H1 (cell line): ENCODE results near the gene CDH1. TPM values are rescaled to one million over a fixed set of nuclear protein-coding genes. Genes with fewer than 3 reads are reported as not detected.

Experiments
- CTCF ChIA-PET: fragments of 300-600 bp; sonication (Branson Sonifier 250); formaldehyde crosslinking; loops from one replicate; lab custom pipeline; 2021; ENCODE audit not compliant: partially characterized antibody; lab: Charles Lee
- POLR2A ChIA-PET: fragments of 300-600 bp; sonication (Branson Sonifier 250); formaldehyde crosslinking; loops from one replicate; lab custom pipeline; 2021; ENCODE audit warnings: inconsistent platforms; ENCODE audit not compliant: partially characterized antibody; lab: Charles Lee
- DNase-seq, 2 experiments: peaks; one replicate each; pipeline versions ENCODE4 v3.0.0 to v3.0.0-alpha.2; 2010 to 2022; ENCODE audit warnings: low spot score in 2 of 2, low read depth in 1 of 2, mixed read lengths in 1 of 2
- FAIRE-seq: peaks from 2 replicates; lab custom pipeline; 2011; peaks lifted over from hg19 to GRCh38; lab: Jason Lieb, UNC
- H2AFZ ChIP-seq: 2 replicates; pipeline ENCODE4 v1.8.1; 2012; ENCODE audit warnings: low read length, inconsistent platforms
- H2AK5ac ChIP-seq: 2 replicates; pipeline ENCODE4 v1.6.1; 2013; ENCODE audit warnings: low read depth, low read length
- H2BK120ac ChIP-seq: replicated peaks from 2 replicates; pipeline ENCODE3; 2013; ENCODE audit warnings: low read depth, low read length, inconsistent platforms
- H2BK12ac ChIP-seq: 2 replicates; pipeline ENCODE4 v1.6.1; 2013; ENCODE audit warnings: low read depth, low read length
- H2BK15ac ChIP-seq: 2 replicates; pipeline ENCODE4 v1.6.1; 2013; ENCODE audit warnings: low read length
- H2BK20ac ChIP-seq: 2 replicates; pipeline ENCODE4 v1.6.1; 2013; ENCODE audit warnings: low read length
- H2BK5ac ChIP-seq: 2 replicates; pipeline ENCODE4 v1.6.1; 2013; ENCODE audit warnings: low read depth, low read length
- H3K14ac ChIP-seq: 2 replicates; pipeline ENCODE4 v1.6.1; 2013; ENCODE audit warnings: inconsistent platforms; ENCODE audit not compliant: insufficient read length
- H3K18ac ChIP-seq: 2 replicates; pipeline ENCODE4 v1.6.1; 2013; ENCODE audit warnings: low read length; ENCODE audit errors: extremely low read depth
- H3K23ac ChIP-seq: 2 replicates; pipeline ENCODE4 v1.6.1; 2013; ENCODE audit warnings: inconsistent platforms; ENCODE audit not compliant: insufficient read length
- H3K23me2 ChIP-seq: 2 replicates; pipeline ENCODE4 v1.6.1; 2013; ENCODE audit warnings: low read depth, low read length
- H3K27ac ChIP-seq: 2 replicates; pipeline ENCODE4 v1.6.1; 2011; ENCODE audit warnings: low read depth, low read length, inconsistent platforms
- H3K27me3 ChIP-seq, 4 experiments: replicated peaks in 1 of 4; 1 replicate in 1 of 4; 2 replicates in 3 of 4; pipeline versions ENCODE4 v1.6.1 to v1.8.1; 2011 to 2013; ENCODE audit warnings: low read length in 3 of 4, mild to moderate bottlenecking in 3 of 4, inconsistent platforms in 2 of 4, mixed read lengths in 2 of 4, moderate library complexity in 1 of 4; ENCODE audit not compliant: control insufficient read depth in 3 of 4, insufficient read depth in 3 of 4; ENCODE audit errors: extremely low read depth in 1 of 4
- H3K36me3 ChIP-seq, 4 experiments: 2 replicates each; pipeline versions ENCODE4 v1.6.1 to v1.8.1; 2011 to 2013; ENCODE audit warnings: mild to moderate bottlenecking in 4 of 4, low read length in 3 of 4, moderate library complexity in 2 of 4, control low read depth in 1 of 4, inconsistent platforms in 1 of 4; ENCODE audit not compliant: insufficient read depth in 4 of 4, control insufficient read depth in 2 of 4
- H3K4ac ChIP-seq: replicated peaks from 2 replicates; pipeline ENCODE3; 2013; ENCODE audit warnings: low read length, low read depth, mixed read lengths, inconsistent platforms; ENCODE audit not compliant: insufficient read length
- H3K4me1 ChIP-seq, 4 experiments: replicated peaks in 1 of 4; 1 replicate in 1 of 4; 2 replicates in 3 of 4; pipeline versions ENCODE4 v1.6.1 to v1.8.1; 2011 to 2013; ENCODE audit warnings: low read length in 3 of 4, inconsistent platforms in 2 of 4, mixed read lengths in 1 of 4; ENCODE audit not compliant: insufficient read depth in 4 of 4, control insufficient read depth in 3 of 4
- H3K4me2 ChIP-seq, 2 experiments: 2 replicates each; pipeline versions ENCODE4 v1.6.1 to v1.8.1; 2011 to 2013; ENCODE audit warnings: low read depth in 2 of 2, low read length in 2 of 2, control low read depth in 1 of 2, inconsistent platforms in 1 of 2, mild to moderate bottlenecking in 1 of 2; ENCODE audit not compliant: insufficient read depth in 1 of 2
- H3K4me3 ChIP-seq, 4 experiments: fragments of 200-600, 300-600 bp in 1 of 4; sonication (generic), shearing (Covaris generic), sonication (Bioruptor Twin) in 1 of 4; 2 replicates each; pipeline versions ENCODE4 v1.5.1 to v1.8.1; 2011 to 2016; ENCODE audit warnings: low read length in 4 of 4, low read depth in 3 of 4, control low read depth in 2 of 4, inconsistent platforms in 2 of 4, mild to moderate bottlenecking in 2 of 4, mixed read lengths in 1 of 4, moderate library complexity in 1 of 4; ENCODE audit not compliant: insufficient read depth in 2 of 4; ENCODE audit errors: extremely low read depth in 1 of 4
- H3K56ac ChIP-seq: replicated peaks from 2 replicates; pipeline ENCODE3; 2013; ENCODE audit warnings: low read depth, mild to moderate bottlenecking, mixed read lengths, low read length, inconsistent platforms; ENCODE audit not compliant: insufficient read length
- H3K79me1 ChIP-seq: 2 replicates; pipeline ENCODE4 v1.6.1; 2013; ENCODE audit warnings: low read depth, low read length, control low read depth
- H3K79me2 ChIP-seq, 2 experiments: 2 replicates each; pipeline versions ENCODE4 v1.6.1 to v1.8.1; 2012 to 2013; ENCODE audit warnings: low read length in 2 of 2, mild to moderate bottlenecking in 2 of 2, inconsistent platforms in 1 of 2; ENCODE audit not compliant: insufficient read depth in 2 of 2, control insufficient read depth in 1 of 2
- H3K9ac ChIP-seq, 4 experiments: replicated peaks in 1 of 4; 1 replicate in 1 of 4; 2 replicates in 3 of 4; pipeline versions ENCODE4 v1.6.1 to v1.8.1; 2011 to 2013; ENCODE audit warnings: low read depth in 3 of 4, low read length in 3 of 4, control low read depth in 2 of 4, mild to moderate bottlenecking in 2 of 4, moderate library complexity in 2 of 4, inconsistent platforms in 1 of 4; ENCODE audit errors: extremely low read depth in 1 of 4
- H3K9me3 ChIP-seq, 2 experiments: 2 replicates each; pipeline versions ENCODE4 v1.6.1 to v1.8.1; 2012 to 2013; ENCODE audit warnings: mild to moderate bottlenecking in 2 of 2, moderate library complexity in 2 of 2, control low read depth in 1 of 2, inconsistent platforms in 1 of 2, low read depth in 1 of 2, low read length in 1 of 2, mixed read lengths in 1 of 2; ENCODE audit not compliant: insufficient read depth in 2 of 2
- H4K20me1 ChIP-seq, 2 experiments: replicated peaks in 1 of 2; 2 replicates each; pipeline versions ENCODE3 to v1.8.1; 2011 to 2013; ENCODE audit warnings: inconsistent platforms in 2 of 2, low read length in 2 of 2, mild to moderate bottlenecking in 1 of 2; ENCODE audit not compliant: insufficient read depth in 2 of 2, control insufficient read depth in 1 of 2
- H4K5ac ChIP-seq: 2 replicates; pipeline ENCODE4 v1.6.1; 2013; ENCODE audit warnings: low read length, low read depth, mixed read lengths, inconsistent platforms; ENCODE audit not compliant: insufficient read length
- H4K8ac ChIP-seq: 2 replicates; pipeline ENCODE4 v1.8.0; 2013; ENCODE audit warnings: mild to moderate bottlenecking, moderate library complexity, low read length, inconsistent platforms; ENCODE audit not compliant: insufficient read depth; ENCODE audit errors: extremely low read depth
- H4K91ac ChIP-seq: replicated peaks from 2 replicates; pipeline ENCODE3; 2013; ENCODE audit warnings: low read length, mixed read lengths, inconsistent platforms; ENCODE audit not compliant: insufficient read length
- CEBPB ChIP-seq: IDR thresholded peaks from 2 replicates; pipeline ENCODE4 v1.6.1; 2012; ENCODE audit warnings: low read depth, low read length
- JUN ChIP-seq: IDR thresholded peaks from 2 replicates; pipeline ENCODE4 v1.6.1; 2011; ENCODE audit warnings: low read depth, mild to moderate bottlenecking, improper control_type of control experiment, low read length
- RXRA ChIP-seq: IDR thresholded peaks from 2 replicates; pipeline ENCODE4 v1.6.1; 2011; ENCODE audit warnings: low read depth, mild to moderate bottlenecking, low read length, moderate library complexity; ENCODE audit not compliant: insufficient read depth
- SAP30 ChIP-seq: fragments of 300-600 bp; sonication (generic); IDR thresholded peaks from 2 replicates; pipeline ENCODE4 v1.7.1; 2012; ENCODE audit warnings: low read length, moderate library complexity, mild to moderate bottlenecking, inconsistent platforms; ENCODE audit not compliant: insufficient read depth, insufficient replicate concordance
- SP1 ChIP-seq: IDR thresholded peaks from 2 replicates; pipeline ENCODE4 v1.6.1; 2011; ENCODE audit warnings: low read depth, low read length
- SUZ12 ChIP-seq: fragments of 200-600 bp; sonication (generic); IDR thresholded peaks from 2 replicates; pipeline ENCODE4 v1.6.1; 2012; ENCODE audit warnings: mild to moderate bottlenecking, inconsistent platforms, low read length, moderate library complexity, mixed read lengths
- WGBS, 2 experiments: shearing (Covaris generic) in 1 of 2; methylation state at CpG; one replicate each; pipeline versions ENCODE4 v1.1.6 to v1.1.7; 2013 to 2015; ENCODE audit warnings: low lambda C conversion rate in 2 of 2, mixed read lengths in 2 of 2, inconsistent platforms in 1 of 2, low coverage in 1 of 2, missing lambda C conversion rate in 1 of 2; ENCODE audit not compliant: insufficient replicate concordance in 2 of 2, insufficient coverage in 1 of 2, insufficient read length in 1 of 2; ENCODE audit errors: extremely low coverage in 1 of 2, missing lambda C conversion rate in 1 of 2; 5-methylcytosine and 5-hydroxymethylcytosine counted together
- polyA plus RNA-seq, 7 experiments: library from polyadenylated mRNA; depleted of rRNA in 3 of 7; stranded (reverse) in 5 of 7; unstranded in 2 of 7; fragments of >200 nt in 5 of 7; fragments of 200-250 nt in 2 of 7; gene quantifications; 1 replicate in 5 of 7; 2 replicates in 1 of 7; 4 replicates in 1 of 7; pipeline versions ENCODE4 v1.2.1 to v1.2.3, GENCODE V29; 2011 to 2013; ENCODE audit warnings: missing spikeins in 2 of 7, mixed read lengths in 2 of 7
- total RNA-seq: library from RNA; stranded (reverse); fragmentation: NEBNext Ultra II Directional; extraction: Animal tissue kit (Norgen Biotek cat#: 25700); gene quantifications from 2 replicates; pipeline ENCODE4 v1.2.1, GENCODE V29; 2021

CDH1 gene
- total and polyA plus RNA-seq, 2 of the 8 experiments (the other 6 are each of a cell fraction or from before 2014, with no cell fraction given) = 133 to 265 TPM

GRCh38 chr16:68784721-68785120 lies 47.6 kb downstream of the CDH1 start:
- H2BK5ac ChIP-seq = no peak overlapping the region
- POLR2A ChIA-PET = interaction anchor here (0.6 to 1.8 kb wide), 2 partner anchors 16 to 117 kb away, joined by 3 to 5 read pairs; no protein-coding TSS in a partner anchor
- H2AFZ ChIP-seq = no peak overlapping the region
- no peaks in the 10 kb centered on the region for H3K9me3 ChIP-seq
- no peak overlapping the region for H3K4me3 ChIP-seq
- H4K91ac ChIP-seq = no peak overlapping the region
- no peak overlapping the region for H2BK12ac ChIP-seq
- peaks cover 9% of the 10 kb centered on the region for H3K79me1 ChIP-seq
- no peaks in the 10 kb centered on the region for H3K23me2 ChIP-seq
- no peak overlapping the region for H3K4ac ChIP-seq
- FAIRE-seq = no peak
- no peak overlapping the region for H3K14ac ChIP-seq
- no peak overlapping the region for H2BK20ac ChIP-seq
- no peak overlapping the region for H3K23ac ChIP-seq
- no peak overlapping the region for H2BK15ac ChIP-seq
- no peak overlapping the region for H3K9ac ChIP-seq
- no peak overlapping the region for H4K8ac ChIP-seq
- peaks cover 0 to 10% (median 2%) of the 10 kb centered on the region in 4 experiments; a peak in 2 of 8 replicates for H3K36me3 ChIP-seq
- peaks cover 3 to 23% (median 14%) of the 10 kb centered on the region in 4 experiments for H3K4me1 ChIP-seq
- H4K5ac ChIP-seq = no peak overlapping the region
- no peaks in the 10 kb centered on the region for H4K20me1 ChIP-seq
- H3K27ac ChIP-seq = no peak overlapping the region
- DNase-seq = no peak
- no peak overlapping the region for H2AK5ac ChIP-seq
- CTCF ChIA-PET = interaction anchor here (0.6 to 2.3 kb wide), 3 partner anchors 15 to 264 kb away, joined by 3 to 7 read pairs (median 3); no protein-coding TSS in a partner anchor
- WGBS, 2 experiments = 97% methylated on average over 2 of the region's 2 CpGs; no CpG with 5 or more reads in 1 of the 2 experiments
- H2BK120ac ChIP-seq = no peak overlapping the region
- no peak overlapping the region for H3K4me2 ChIP-seq
- no peaks in the 10 kb centered on the region for H3K27me3 ChIP-seq
- peaks cover 0 to 51% of the 10 kb centered on the region in 2 experiments; a peak in 3 of 4 replicates for H3K79me2 ChIP-seq
- H3K18ac ChIP-seq = no peak overlapping the region
- H3K56ac ChIP-seq = no peak overlapping the region
- TF ChIP-seq SUZ12 = no peak
- TF ChIP-seq CEBPB = no peak
- TF ChIP-seq SAP30 = no peak
- no peak for TF ChIP-seq SP1
- TF ChIP-seq JUN = no peak
- no peak for TF ChIP-seq RXRA
